GM19324 (cell line): ENCODE data around the gene UPF3B.
A peak's percentile ranks its signal among the peaks of the same experiment; 100 is the strongest.
"Not testable (repeated sequence)": the region's sequence is repeated elsewhere in the genome, so short reads cannot be mapped to it uniquely, and the experiment has no call there.

Experiments used
- ATAC-seq: cut with Tn5 transposase; IDR thresholded peaks from one replicate; pipeline ENCODE4 v1.9.1; 2021; ENCODE audit warnings: mild to moderate bottlenecking, moderate library complexity; ENCODE audit not compliant: unreplicated experiment, low FRiP score

Gene UPF3B

DNA sequence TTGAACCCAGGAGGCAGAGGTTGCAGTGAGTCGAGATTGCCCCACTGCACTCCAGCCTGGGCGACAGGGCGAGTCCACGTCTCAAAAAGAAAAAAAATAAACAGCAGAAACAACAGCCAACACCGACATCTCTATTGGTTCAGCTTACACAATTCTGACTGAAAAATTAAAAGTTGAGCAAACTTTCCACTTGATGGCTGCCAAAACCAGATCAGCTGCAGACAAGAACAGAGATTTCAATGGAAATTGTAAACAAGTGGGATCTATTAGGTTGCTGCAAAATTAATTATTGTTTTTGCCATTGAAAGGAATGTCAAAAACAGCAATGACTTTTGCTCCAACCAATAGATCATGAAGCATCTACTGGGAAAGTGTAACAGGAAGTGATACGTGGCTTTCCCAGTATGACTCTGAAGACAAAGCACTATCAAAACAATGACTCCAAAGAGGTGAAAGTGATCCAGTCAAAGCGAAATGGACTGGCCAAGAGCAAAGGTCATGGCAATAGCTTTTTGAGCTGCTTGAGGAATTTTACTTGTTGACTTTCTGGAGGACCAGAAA is 26.3 kb downstream of the UPF3B start:
- no peak for ATAC-seq

DNA sequence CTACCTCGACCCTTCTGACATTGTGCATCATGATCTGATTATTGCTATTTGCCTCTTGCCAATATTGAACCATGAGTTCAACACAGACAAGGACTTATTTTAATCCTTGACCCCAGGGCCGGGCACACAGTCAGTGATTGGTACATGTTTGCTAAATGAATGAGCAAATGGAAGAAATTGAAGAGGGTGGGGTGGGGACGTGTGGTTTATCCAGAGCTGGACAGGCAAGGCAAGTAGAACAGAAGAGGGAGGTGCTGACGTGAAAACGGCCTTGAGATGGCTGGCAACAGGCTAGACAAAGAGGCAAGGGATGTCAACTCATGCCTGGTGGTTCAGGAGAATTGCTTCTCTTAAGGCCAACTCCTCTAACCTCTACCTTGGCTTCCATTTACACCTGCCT is 28.5 kb downstream of the UPF3B start:
- not testable (repeated sequence) for ATAC-seq

GRCh38 chrX:119821703-119822102 is 31.1 kb downstream of the UPF3B start:
- ATAC-seq: peak; percentile 95

GRCh38 chrX:119817130-119817690 is 35.6 kb downstream of the UPF3B start:
- no peak for ATAC-seq

GRCh38 chrX:119816300-119816699 is 36.5 kb downstream of the UPF3B start:
- no peak for ATAC-seq

GRCh38 chrX:119809185-119809666 is 43.5 kb downstream of the UPF3B start:
- ATAC-seq: no peak

DNA sequence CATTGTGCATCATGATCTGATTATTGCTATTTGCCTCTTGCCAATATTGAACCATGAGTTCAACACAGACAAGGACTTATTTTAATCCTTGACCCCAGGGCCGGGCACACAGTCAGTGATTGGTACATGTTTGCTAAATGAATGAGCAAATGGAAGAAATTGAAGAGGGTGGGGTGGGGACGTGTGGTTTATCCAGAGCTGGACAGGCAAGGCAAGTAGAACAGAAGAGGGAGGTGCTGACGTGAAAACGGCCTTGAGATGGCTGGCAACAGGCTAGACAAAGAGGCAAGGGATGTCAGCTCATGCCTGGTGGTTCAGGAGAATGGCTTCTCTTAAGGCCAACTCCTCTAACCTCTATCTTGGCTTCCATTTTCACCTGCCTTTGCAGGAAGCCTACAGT is 44.3 kb downstream of the UPF3B start:
- ATAC-seq: not testable (repeated sequence)

DNA sequence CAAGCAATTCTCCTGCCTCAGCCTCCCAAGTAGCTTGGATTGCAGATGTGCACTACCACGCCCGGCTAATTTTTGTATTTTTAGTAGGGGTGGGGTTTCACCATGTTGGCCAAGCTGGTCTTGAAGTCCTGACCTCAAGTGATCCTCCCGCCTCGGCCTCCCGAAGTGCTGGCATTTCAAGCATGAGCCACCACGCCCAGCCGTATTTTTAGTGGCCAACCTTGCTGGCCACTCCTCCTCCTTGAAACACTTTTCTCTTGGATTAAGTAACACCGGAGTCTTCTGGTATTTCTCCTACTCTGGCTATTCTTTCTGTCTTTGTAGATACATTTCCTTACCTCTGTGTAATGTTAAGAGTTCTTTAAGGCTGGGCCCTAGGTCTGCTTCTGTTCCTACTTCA is 50.2 kb downstream of the UPF3B start:
- ATAC-seq: no peak

DNA sequence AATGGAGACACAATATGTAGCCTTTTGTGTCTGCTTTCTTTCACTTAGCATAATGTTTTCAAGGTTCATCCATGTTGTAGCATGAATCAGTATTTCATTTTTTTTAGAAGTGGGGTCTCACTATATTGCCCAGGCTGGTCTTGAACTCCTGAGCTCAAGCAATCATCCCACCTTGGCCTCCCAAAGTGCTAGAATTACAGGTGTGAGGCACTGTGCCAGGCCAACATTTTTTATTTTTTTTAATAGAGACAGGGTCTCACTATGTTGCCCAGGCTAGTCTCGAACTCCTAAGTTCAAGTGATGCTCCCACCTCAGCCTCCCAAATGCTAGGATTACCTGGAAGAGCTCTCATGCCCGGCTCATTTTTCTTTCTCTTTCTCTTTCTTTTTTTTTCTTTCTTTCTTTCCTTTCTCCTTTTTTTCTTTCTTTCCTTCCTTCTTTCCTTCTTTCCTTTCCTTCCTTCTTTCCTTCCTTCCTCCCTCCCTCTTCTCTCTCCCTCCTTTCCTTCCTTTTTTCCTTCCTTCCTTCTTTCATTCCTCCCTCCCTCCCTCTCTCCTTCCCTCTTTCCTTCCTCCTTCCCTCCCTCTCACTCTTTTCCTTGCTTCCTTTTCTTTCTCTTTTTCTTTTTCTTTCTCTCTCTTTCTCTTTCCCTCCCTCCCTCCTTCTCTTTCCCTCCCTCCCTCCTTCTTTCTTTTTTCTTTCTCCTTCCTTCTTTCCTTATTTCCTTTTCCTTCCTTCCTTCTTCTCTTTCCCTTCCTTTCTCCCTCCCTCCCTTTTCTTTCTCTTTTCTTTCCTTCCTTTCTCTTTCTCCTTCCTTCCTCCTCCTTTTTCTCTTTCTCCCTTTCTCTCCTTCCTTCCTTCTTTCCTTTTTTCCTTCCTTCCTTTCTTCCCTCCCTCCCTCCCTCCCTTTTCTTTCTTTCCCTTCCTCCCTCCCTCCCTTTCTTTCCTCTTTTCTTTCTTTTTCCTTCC is 51.2 kb downstream of the UPF3B start:
- no peak for ATAC-seq

- peak; percentile 86 for ATAC-seq
These were observed 61.1 kb downstream of the UPF3B start, which contains the start of gene RPL39 for GRCh38 chrX:119791437-119792231. RPL39 (minus strand) TSS chrX:119791630; CDS start chrX:119791576, 54 bp downstream.

DNA sequence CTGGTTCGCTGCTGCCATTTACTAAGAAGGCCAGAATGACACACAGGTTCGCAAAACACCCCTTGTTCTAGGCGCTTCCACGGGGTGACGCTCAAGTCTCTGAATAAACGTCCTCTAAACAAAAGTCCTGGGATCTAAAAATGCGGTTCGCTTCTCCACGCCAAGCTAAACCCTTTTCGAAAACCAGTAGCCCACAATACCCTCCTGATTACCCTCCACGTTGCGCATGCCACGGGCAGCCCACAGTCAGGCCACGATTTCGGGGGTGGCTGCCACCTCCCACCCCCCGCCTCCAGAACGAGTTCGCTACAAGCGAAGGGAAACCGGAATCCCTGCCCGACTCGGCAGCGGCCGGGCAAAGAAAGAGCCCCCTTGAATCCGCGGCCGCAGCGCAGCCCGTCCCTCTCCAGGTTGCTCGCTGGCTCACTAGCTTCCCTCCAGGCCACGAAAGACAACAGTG is 61.8 kb downstream of the UPF3B start:
- peak; percentile 16 for ATAC-seq

- ATAC-seq: no peak
These were observed 67.9 kb downstream of the UPF3B start for GRCh38 chrX:119784747-119785446.
